Endometrial microvascular endothelial cells (primary cell): ENCODE data around the gene RAPGEF2. TPM values are rescaled to one million over a fixed set of nuclear protein-coding genes. Genes with fewer than 3 reads are reported as not detected.

ENCODE experiments used
- in situ Hi-C: cut with HindIII; loops from 2 replicates; pipeline ENCODE4 v1.10.0; 2017; ENCODE audit warnings: low sequenced_read_pairs, low pct_unique_long_range_greater_than_20kb; ENCODE audit errors: inconsistent ontology term
- total RNA-seq: library from RNA; depleted of rRNA; stranded (reverse); fragments of >200 nt; gene quantifications from one replicate; pipeline ENCODE4 v1.2.3, GENCODE V29; 2015; ENCODE audit errors: inconsistent ontology term

Gene RAPGEF2
- total RNA-seq, 1 donor from 2014 or later = 43.6 TPM

- in situ Hi-C loops = no loop called here
These were observed 114.0 kb downstream of the RAPGEF2 start for GRCh38 chr4:159216834-159217233.

GRCh38 chr4:159219862-159220261, 117.0 kb downstream of the RAPGEF2 start:
- in situ Hi-C loops = no loop called here

- in situ Hi-C loops = no loop called here
These were observed 117.5 kb downstream of the RAPGEF2 start for GRCh38 chr4:159220353-159220752.

GRCh38 chr4:159221280-159221679, 118.4 kb downstream of the RAPGEF2 start:
- in situ Hi-C loops = no loop called here

GRCh38 chr4:159222043-159222552, 119.2 kb downstream of the RAPGEF2 start:
- in situ Hi-C loops = no loop called here

- in situ Hi-C loops = no loop called here
These were observed 121.5 kb downstream of the RAPGEF2 start for GRCh38 chr4:159224408-159224807.

GRCh38 chr4:159227378-159227777, 124.5 kb downstream of the RAPGEF2 start:
- in situ Hi-C loops = no loop called here

- in situ Hi-C loops = no loop called here
These were observed 125.1 kb downstream of the RAPGEF2 start for GRCh38 chr4:159227984-159228383.

GRCh38 chr4:159229164-159229563, 126.3 kb downstream of the RAPGEF2 start:
- in situ Hi-C loops = no loop called here

- in situ Hi-C loops = no loop called here
These were observed 129.7 kb downstream of the RAPGEF2 start for GRCh38 chr4:159232465-159233106.

GRCh38 chr4:159235779-159236368, 133.0 kb downstream of the RAPGEF2 start:
- in situ Hi-C loops = no loop called here

- in situ Hi-C loops = no loop called here
These were observed 135.1 kb downstream of the RAPGEF2 start for GRCh38 chr4:159237975-159238374.

GRCh38 chr4:159238631-159239030, 135.8 kb downstream of the RAPGEF2 start:
- in situ Hi-C loops = no loop called here

- in situ Hi-C loops = no loop called here
These were observed 136.8 kb downstream of the RAPGEF2 start for GRCh38 chr4:159239629-159240028.

- in situ Hi-C loops = no loop called here
These were observed 137.2 kb downstream of the RAPGEF2 start for GRCh38 chr4:159240046-159240445.

GRCh38 chr4:159240687-159241086, 137.8 kb downstream of the RAPGEF2 start:
- in situ Hi-C loops = no loop called here

- in situ Hi-C loops = no loop called here
These were observed 139.5 kb downstream of the RAPGEF2 start for GRCh38 chr4:159242427-159242826.

GRCh38 chr4:159248384-159249178, 145.7 kb downstream of the RAPGEF2 start:
- in situ Hi-C loops = no loop called here

GRCh38 chr4:159250751-159251325, 148.0 kb downstream of the RAPGEF2 start:
- in situ Hi-C loops = no loop called here
